HG03066 (cell line): ENCODE measurements around the gene NR1D2.
"Not testable (repeated sequence)": the region's sequence is repeated elsewhere in the genome, so short reads cannot be mapped to it uniquely, and the experiment has no call there.

ENCODE experiments used
- ATAC-seq: cut with Tn5 transposase; IDR thresholded peaks from one replicate; pipeline ENCODE4 v1.9.1; 2021; ENCODE audit warnings: low read depth; ENCODE audit not compliant: unreplicated experiment

The NR1D2 gene

GRCh38 chr3:23944861-23945662, at the start of gene NR1D2:
TSS of gene NR1D2 (plus strand) at chr3:23945286. CDS start at chr3:23945579, 293 bp downstream.
- ATAC-seq, result peak; percentile 52

GRCh38 chr3:23900744-23901143, 44.3 kb upstream of the NR1D2 start:
- no peak for ATAC-seq

DNA sequence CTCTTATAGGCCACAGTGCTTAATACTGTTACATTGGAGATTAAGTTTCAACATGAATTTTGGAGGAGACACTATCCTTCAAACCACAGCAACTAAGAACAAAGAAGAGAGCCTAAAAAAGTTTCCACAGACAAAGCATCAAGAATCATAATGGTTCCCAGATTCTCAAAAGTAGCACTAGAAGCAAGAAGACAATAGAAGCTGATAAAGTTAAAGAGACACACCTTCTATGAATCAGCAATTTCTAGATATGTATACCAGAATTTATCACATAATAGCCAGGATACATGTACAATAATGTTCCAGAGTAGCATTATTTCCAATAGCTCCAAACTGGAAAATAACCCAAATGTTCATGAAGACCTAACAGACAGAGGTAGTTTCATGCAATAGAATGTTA, 40.5 kb upstream of the NR1D2 start:
- no peak for ATAC-seq

- no peak for ATAC-seq
These were observed 35.7 kb upstream of the NR1D2 start for GRCh38 chr3:23909341-23909740.

GRCh38 chr3:23911397-23911796, 33.7 kb upstream of the NR1D2 start:
- no peak for ATAC-seq

DNA sequence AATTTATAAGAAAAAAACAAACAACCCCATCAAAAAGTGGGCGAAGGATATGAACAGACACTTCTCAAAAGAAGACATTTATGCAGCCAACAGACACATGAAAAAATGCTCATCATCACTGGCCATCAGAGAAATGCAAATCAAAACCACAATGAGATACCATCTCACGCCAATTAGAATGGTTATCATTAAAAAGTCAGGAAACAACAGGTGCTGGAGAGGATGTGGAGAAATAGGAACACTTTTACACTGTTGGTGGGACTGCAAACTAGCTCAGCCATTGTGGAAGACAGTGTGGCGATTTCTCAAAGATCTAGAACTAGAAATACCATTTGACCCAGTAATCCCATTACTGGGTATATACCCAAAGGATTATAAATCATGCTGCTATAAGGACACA, 32.8 kb upstream of the NR1D2 start:
- ATAC-seq, result not testable (repeated sequence)

DNA sequence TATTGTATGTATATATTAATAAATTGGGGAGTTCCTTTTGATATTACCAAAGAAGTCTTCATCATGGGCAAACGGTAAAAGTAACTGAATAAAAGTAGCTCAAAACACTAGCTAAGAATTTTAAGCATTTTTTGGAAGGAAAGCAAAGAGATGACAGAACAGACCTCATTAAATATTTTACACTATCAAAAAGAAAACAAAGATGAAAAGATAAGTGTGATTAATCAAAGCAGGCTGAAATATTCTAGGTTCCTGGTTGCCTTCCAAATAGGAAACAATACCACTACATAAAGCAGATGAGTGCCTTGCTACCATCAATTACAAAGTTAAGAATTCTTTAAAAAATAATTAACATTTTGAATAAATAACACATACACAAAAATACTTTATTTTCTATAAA, 31.9 kb upstream of the NR1D2 start:
- no peak for ATAC-seq

GRCh38 chr3:23913873-23914743, 31.0 kb upstream of the NR1D2 start:
- ATAC-seq, result no peak

DNA sequence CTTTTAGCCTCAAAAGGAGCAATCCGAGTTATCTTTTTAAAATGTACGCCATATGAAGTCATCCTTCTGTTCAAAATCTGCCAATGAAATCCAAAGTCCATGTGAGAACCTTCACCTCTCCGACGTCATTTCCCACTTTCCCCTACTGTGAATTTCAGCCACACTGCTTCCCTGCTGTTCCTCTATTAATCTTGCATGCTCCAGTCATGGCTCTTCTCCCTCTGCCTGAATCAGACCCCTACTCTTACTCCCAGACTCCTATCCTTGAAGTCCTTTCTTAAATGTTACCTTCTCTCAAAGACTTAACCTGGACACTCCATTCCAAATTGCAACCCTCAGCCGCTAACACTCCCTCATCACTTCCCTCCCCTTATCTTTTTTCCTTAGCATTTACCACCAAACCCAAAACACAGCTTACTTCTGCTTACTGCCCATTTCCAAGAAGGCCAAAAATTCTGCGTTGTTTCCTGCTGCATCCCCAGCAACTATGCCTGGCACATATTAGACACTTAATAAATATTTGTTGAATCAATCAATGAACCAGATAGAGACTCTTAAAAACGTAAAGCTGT, 29.5 kb upstream of the NR1D2 start:
- no peak for ATAC-seq

GRCh38 chr3:23916152-23916885, 28.8 kb upstream of the NR1D2 start:
- peak; percentile 41 for ATAC-seq

DNA sequence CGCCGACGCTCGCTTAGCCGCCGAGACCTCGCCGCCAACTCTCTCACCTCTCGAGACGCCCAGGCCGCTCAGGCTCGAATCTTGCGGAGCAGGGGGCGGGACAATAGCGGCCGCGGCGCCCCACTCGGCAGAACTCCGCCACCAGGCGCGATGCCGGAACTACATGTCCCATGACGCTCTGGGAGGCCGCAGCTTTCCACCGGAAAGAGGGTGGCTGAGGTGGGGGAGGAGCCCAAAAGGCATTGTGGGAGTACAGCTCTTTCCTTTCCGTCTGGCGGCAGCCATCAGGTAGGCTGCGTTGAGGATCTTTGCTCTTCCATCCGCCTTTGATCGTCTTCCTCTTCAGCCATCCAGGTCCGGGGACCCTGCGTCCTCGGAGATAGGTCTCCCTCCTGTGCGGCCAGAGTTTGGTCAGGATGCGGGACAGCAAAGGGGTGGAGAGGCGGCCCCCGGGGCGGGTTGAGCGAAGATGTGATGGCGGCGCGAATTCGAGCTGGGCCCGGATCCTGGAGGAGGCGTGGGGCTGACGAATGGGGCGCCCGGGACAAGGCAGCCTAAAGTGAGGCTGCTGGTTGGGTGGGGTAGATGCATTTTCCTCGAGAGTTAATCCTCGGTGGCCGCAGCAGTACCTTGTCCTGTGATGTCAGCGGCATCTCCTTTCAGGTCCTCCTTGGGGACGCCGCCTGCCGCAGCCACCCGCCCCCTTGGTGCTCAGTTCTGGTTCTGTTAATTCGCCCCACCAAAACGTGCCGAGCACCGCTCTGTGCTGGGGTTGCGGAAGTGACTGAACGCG, 28.0 kb upstream of the NR1D2 start, which contains the start of the genes NKIRAS1 and RPL15:
Gene NKIRAS1 (minus strand): TSS at position 105 of the 793 bp plus-strand sequence. CDS start 6,086 bp downstream, outside the sequence.
Gene RPL15 (plus strand): TSS at position 247 of the 793 bp plus-strand sequence. CDS start 728 bp downstream, outside the sequence.
- ATAC-seq, result peak; percentile 89

DNA sequence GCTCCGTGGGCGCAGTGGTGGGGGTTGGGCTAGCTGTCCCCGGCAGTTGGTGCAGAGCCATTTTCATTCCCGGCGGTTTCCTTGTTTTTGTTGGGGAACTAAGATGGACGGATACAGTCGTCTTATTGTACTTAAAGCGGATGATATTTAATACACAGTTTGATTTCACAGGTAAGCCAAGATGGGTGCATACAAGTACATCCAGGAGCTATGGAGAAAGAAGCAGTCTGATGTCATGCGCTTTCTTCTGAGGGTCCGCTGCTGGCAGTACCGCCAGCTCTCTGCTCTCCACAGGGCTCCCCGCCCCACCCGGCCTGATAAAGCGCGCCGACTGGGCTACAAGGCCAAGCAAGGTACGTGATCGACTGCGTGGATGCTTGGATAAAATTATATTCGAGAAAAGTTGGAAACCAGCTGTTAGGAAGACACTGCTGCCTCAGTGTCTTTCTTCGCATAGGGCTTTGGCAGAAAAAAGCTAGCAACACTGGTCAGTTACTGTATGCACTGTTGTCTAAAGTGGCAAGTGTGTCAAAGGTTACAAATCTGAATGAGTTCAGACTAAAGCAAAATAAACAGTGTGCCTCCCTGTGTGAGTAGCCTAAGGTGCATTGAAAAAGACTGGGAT, 27.3 kb upstream of the NR1D2 start:
- ATAC-seq, result not testable (repeated sequence)

GRCh38 chr3:23918331-23918730, 26.8 kb upstream of the NR1D2 start:
- ATAC-seq, result not testable (repeated sequence)

DNA sequence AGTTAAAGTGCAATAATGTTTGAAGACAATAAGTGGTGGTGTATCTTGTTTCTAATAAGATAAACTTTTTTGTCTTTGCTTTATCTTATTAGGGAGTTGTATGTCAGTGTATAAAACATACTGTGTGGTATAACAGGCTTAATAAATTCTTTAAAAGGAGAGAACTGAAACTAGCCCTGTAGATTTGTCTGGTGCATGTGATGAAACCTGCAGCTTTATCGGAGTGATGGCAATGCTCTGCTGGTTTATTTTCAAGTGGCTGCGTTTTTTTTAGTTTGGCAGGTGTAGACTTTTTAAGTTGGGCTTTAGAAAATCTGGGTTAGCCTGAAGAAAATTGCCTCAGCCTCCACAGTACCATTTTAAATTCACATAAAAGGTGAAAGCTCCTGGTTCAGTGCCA, 25.5 kb upstream of the NR1D2 start:
- no peak for ATAC-seq

- no peak for ATAC-seq
These were observed 24.9 kb upstream of the NR1D2 start for GRCh38 chr3:23920151-23920655.

GRCh38 chr3:23921052-23921511, 24.0 kb upstream of the NR1D2 start:
- no peak for ATAC-seq

- no peak for ATAC-seq
These were observed 21.3 kb upstream of the NR1D2 start for GRCh38 chr3:23923786-23924185.

GRCh38 chr3:23926246-23926645, 18.8 kb upstream of the NR1D2 start:
- ATAC-seq, result no peak

- no peak for ATAC-seq
These were observed 18.4 kb upstream of the NR1D2 start for GRCh38 chr3:23926736-23927135.
